ENCODE data around the gene GBA2. TPM values are rescaled to one million over a fixed set of nuclear protein-coding genes. Genes with fewer than 3 reads are reported as not detected.

The GBA2 gene
- total and polyA plus RNA-seq, 2 experiments from 2014 or later, result 20.3 to 27.6 TPM

DNA sequence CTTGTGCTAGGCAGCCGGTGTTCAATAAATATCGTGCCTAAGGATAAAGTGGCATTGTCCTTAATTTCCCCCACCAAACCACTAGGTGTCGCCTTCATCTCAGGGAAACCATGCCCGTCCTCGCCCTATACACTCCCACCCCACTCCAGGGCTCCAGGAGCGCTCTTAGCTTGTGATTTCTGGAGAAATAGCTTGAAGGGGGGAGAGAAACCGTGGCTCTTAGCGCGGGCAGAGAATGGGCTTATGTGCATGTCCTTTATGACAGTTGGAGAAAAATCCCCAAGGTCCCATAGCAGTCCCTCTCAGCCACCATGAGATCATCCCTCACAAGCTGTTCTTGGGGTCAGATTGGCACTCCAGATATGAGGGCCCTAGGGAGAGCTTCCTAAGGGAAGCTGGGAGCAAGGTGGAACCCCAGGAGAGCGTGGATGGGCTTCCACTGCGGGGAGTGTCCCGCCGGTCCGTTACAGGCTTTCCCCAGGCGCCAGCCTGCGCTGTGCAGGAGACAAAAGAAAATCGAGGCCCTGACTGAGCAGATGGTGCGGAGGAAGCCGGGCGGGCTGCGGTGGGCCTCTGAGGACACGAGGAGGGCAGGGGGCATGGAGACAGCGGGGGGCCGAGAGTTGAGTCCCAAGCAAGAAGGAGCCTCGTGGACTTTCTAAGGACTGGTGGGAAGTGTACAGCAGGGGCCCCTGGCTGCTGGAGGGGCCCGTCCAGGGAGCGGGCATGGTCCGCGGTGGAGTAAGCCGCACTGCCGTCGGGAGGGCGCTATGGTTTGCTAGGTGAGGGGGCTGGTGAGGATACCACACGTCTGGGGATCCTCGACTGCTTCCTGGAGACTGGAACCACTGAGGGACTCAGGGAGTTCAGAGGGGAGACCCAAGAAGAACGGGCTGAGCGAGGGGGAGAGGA lies 41.6 kb upstream of the GBA2 start:
- H3K4me3 ChIP-seq, result peak overlapping the region; percentile 47
- H3K27me3 ChIP-seq (replicated peaks; ENCODE audit: insufficient read depth), result no peaks in the 10 kb centered on the region; the same call in 1 of the 2 replicates
- H3K36me3 ChIP-seq (ENCODE audit: low read depth), result no peaks in the 10 kb centered on the region
- peaks cover 42% of the 10 kb centered on the region for H3K4me1 ChIP-seq (ENCODE audit: insufficient read depth)
- peaks cover 37% of the 10 kb centered on the region for H3K79me2 ChIP-seq (ENCODE audit: insufficient read depth)
- peak overlapping the region; percentile 20; the same call in 1 of the 2 replicates for H3K27ac ChIP-seq
- WGBS, 2 experiments (ENCODE audit: low coverage in 1 of 2, low lambda C conversion rate in 2 of 2, missing lambda C conversion rate in 2 of 2), result 9 to 10% methylated on average over 34 to 37 of the region's 37 CpGs
- peak overlapping the region; percentile 71 for H3K9ac ChIP-seq
- in situ Hi-C loops (cut with MboI), result no loop called here
- no peaks in the 10 kb centered on the region for H3K9me2 ChIP-seq (ENCODE audit: insufficient read depth)
- H3K9me3 ChIP-seq (ENCODE audit: low read depth), result no peaks in the 10 kb centered on the region
- peaks cover 5% of the 10 kb centered on the region; the same call in 1 of the 2 replicates for H3F3A ChIP-seq (ENCODE audit: insufficient read depth)
- peak overlapping the region; percentile 94 for H2AFZ ChIP-seq
- no peaks in the 10 kb centered on the region for H4K20me1 ChIP-seq (ENCODE audit: insufficient read depth)
- no peak for TF ChIP-seq EZH2phosphoT487 (IDR thresholded peaks at IDR 0.05; ENCODE audit: insufficient read depth, low read depth)
- no peak for TF ChIP-seq EZH2 (IDR thresholded peaks at IDR 0.05; ENCODE audit: insufficient read depth, poor library complexity, severe bottlenecking)
- DNase-seq, result peak; percentile 91
- peak overlapping the region; percentile 46 for H3K4me2 ChIP-seq (ENCODE audit: unreplicated experiment)

DNA sequence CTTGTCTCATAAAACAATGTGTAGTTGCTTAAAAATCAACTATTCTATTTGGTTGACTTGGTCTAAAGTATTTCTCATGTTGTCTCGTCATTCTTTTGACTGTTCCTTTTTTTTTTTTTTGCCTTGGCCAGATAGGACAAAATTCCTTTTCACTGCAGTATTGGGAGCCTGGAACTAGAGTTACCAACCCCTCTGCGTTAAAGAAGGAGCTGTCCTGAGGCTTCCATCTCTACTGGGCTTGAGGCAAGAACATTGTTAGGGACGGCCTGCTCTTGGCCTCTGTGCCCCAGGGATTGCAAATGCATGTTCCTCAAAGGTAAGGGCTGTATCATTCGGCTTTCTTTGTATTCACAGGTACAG lies 41.0 kb upstream of the GBA2 start:
- peaks cover 31% of the 10 kb centered on the region for H3K79me2 ChIP-seq (ENCODE audit: insufficient read depth)
- H2AFZ ChIP-seq, result 0 out of 2 replicates have a peak overlapping the region, but pooled peaks have one; percentile 94
- H3K4me1 ChIP-seq (ENCODE audit: insufficient read depth), result peaks cover 36% of the 10 kb centered on the region
- H3K36me3 ChIP-seq (ENCODE audit: low read depth), result no peaks in the 10 kb centered on the region
- H3K9ac ChIP-seq, result no peak overlapping the region
- DNase-seq, result no peak
- peaks cover 5% of the 10 kb centered on the region; the same call in 1 of the 2 replicates for H3F3A ChIP-seq (ENCODE audit: insufficient read depth)
- 12 to 13% methylated on average over 4 of the region's 4 CpGs for WGBS, 2 experiments (ENCODE audit: low coverage in 1 of 2, low lambda C conversion rate in 2 of 2, missing lambda C conversion rate in 2 of 2)
- no peak for TF ChIP-seq EZH2phosphoT487 (IDR thresholded peaks at IDR 0.05; ENCODE audit: insufficient read depth, low read depth)
- TF ChIP-seq EZH2 (IDR thresholded peaks at IDR 0.05; ENCODE audit: insufficient read depth, poor library complexity, severe bottlenecking), result no peak
- in situ Hi-C loops (cut with MboI), result no loop called here
- no peaks in the 10 kb centered on the region for H3K9me2 ChIP-seq (ENCODE audit: insufficient read depth)
- H3K4me2 ChIP-seq (ENCODE audit: unreplicated experiment), result peak overlapping the region; percentile 46
- H3K27me3 ChIP-seq (replicated peaks; ENCODE audit: insufficient read depth), result no peaks in the 10 kb centered on the region; the same call in 1 of the 2 replicates
- H3K4me3 ChIP-seq, result no peak overlapping the region
- H3K9me3 ChIP-seq (ENCODE audit: low read depth), result no peaks in the 10 kb centered on the region
- no peak overlapping the region for H3K27ac ChIP-seq
- H4K20me1 ChIP-seq (ENCODE audit: insufficient read depth), result no peaks in the 10 kb centered on the region

DNA sequence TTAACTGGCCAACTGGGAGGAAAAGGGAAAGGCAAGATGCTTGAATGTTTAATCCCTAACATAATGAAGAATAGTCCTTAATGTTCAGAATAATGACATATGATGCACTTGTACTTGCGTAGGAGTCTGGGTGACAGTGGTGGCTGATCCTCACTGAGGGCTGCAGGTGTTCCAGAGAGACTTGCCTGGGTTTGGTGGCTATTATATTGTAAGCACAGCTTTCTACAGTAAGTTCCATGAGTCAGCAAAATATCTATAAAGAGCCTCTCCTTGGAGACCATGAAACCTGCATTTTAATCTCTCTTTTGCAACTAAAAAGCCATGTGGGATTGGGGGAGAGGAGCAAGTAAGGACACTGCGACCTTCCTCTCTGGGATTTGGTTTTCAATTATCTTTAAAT lies 40.5 kb upstream of the GBA2 start:
- H3K4me2 ChIP-seq (ENCODE audit: unreplicated experiment), result no peak overlapping the region
- H2AFZ ChIP-seq, result no peak overlapping the region
- TF ChIP-seq EZH2phosphoT487 (IDR thresholded peaks at IDR 0.05; ENCODE audit: insufficient read depth, low read depth), result no peak
- TF ChIP-seq EZH2 (IDR thresholded peaks at IDR 0.05; ENCODE audit: insufficient read depth, poor library complexity, severe bottlenecking), result no peak
- no peak overlapping the region for H3K4me3 ChIP-seq
- H3K27ac ChIP-seq, result no peak overlapping the region
- 88 to 89% methylated on average over 2 of the region's 2 CpGs for WGBS, 2 experiments (ENCODE audit: low coverage in 1 of 2, low lambda C conversion rate in 2 of 2, missing lambda C conversion rate in 2 of 2)
- peaks cover 26% of the 10 kb centered on the region for H3K79me2 ChIP-seq (ENCODE audit: insufficient read depth)
- in situ Hi-C loops (cut with MboI), result loop anchor here (10.0 kb wide), 1 partner anchor 95 kb away; no protein-coding TSS in a partner anchor
- H3K9me3 ChIP-seq (ENCODE audit: low read depth), result no peaks in the 10 kb centered on the region
- no peaks in the 10 kb centered on the region for H4K20me1 ChIP-seq (ENCODE audit: insufficient read depth)
- H3K36me3 ChIP-seq (ENCODE audit: low read depth), result no peaks in the 10 kb centered on the region
- peaks cover 32% of the 10 kb centered on the region for H3K4me1 ChIP-seq (ENCODE audit: insufficient read depth)
- H3K27me3 ChIP-seq (replicated peaks; ENCODE audit: insufficient read depth), result no peaks in the 10 kb centered on the region; the same call in 1 of the 2 replicates
- H3K9me2 ChIP-seq (ENCODE audit: insufficient read depth), result no peaks in the 10 kb centered on the region
- no peak overlapping the region for H3K9ac ChIP-seq
- peaks cover 5% of the 10 kb centered on the region; the same call in 1 of the 2 replicates for H3F3A ChIP-seq (ENCODE audit: insufficient read depth)
- no peak for DNase-seq

DNA sequence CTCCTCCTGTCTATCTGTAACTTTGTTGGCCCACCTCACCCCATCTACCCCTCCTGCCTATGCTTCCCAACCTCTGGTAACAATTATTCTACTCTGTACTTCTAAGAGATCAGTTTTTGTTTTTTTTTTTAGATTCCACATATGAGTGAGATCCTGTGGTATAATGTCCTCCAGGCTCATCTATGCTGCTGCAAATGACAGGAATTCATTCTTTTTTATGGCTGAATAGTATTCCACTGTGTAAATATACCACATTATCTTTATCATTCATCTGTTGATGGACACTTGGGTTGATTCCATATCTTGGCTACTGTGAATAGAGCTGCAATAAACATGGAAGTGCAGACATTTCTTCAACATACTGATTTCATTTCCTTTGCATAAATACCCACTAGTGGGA lies 34.4 kb upstream of the GBA2 start:
- no peak for DNase-seq
- Histone ChIP-seq H4K20me1 (ENCODE audit: insufficient read depth) (no peaks in the 10 kb centered on the region), H3K4me3 (no peak overlapping the region), H3F3A (ENCODE audit: insufficient read depth) (no peaks in the 10 kb centered on the region), H3K27me3 (replicated peaks; ENCODE audit: insufficient read depth) (peaks cover 25% of the 10 kb centered on the region), H3K79me2 (ENCODE audit: insufficient read depth) (no peaks in the 10 kb centered on the region), H3K9ac (no peak overlapping the region), H3K9me2 (ENCODE audit: insufficient read depth) (no peaks in the 10 kb centered on the region), H3K4me2 (ENCODE audit: unreplicated experiment) (no peak overlapping the region), H3K4me1 (ENCODE audit: insufficient read depth) (no peaks in the 10 kb centered on the region), H3K36me3 (ENCODE audit: low read depth) (no peaks in the 10 kb centered on the region), H3K9me3 (ENCODE audit: low read depth) (no peaks in the 10 kb centered on the region), H2AFZ (no peak overlapping the region), H3K27ac (no peak overlapping the region)
- in situ Hi-C loops (cut with MboI), result loop anchor here (10.0 kb wide), 1 partner anchor 101 kb away; no protein-coding TSS in a partner anchor
- TF ChIP-seq EZH2phosphoT487 (IDR thresholded peaks at IDR 0.05; ENCODE audit: insufficient read depth, low read depth), result no peak
- TF ChIP-seq EZH2 (IDR thresholded peaks at IDR 0.05; ENCODE audit: insufficient read depth, poor library complexity, severe bottlenecking), result no peak

Data from GM23248 (cell line).